ENCODE results near the gene C12orf42.

DNA sequence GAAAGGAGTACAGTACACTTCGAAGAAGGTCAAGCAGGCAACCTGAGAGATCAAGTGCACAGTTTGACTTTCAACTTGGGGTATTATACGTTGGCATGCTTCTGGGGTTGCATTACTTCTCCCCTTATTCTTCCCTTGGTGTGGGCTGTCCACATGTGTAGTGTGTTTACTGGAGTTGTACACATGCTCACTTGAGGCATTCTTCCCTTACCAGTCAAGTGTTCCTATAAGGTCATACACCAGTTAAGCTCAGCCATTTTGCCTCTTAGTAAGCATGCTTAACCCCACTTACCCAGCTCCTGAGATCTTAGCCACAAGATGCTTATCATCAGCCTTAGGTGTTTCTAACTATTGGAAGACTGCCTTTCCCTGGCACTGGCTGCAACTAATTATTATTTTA is 63.8 kb downstream of the C12orf42 start:
- TF ChIP-seq CTCF (conservative IDR thresholded peaks at IDR 0.05 in 1 of 2, IDR thresholded peaks at IDR 0.05 in 1 of 2; ENCODE audit: extremely low read depth in 1 of 2, insufficient read depth in 1 of 2, low read depth in 1 of 2, low read length in 2 of 2), result no peak
- TF ChIP-seq EZH2 (IDR thresholded peaks at IDR 0.05; ENCODE audit: borderline replicate concordance, low read length), result no peak

Data from mammary epithelial cell (primary cell).